Measurements from ENCODE around the gene FBXO27. TPM values are rescaled to one million over a fixed set of nuclear protein-coding genes. Genes with fewer than 3 reads are reported as not detected.
A peak's percentile ranks its signal among the peaks of the same experiment; 100 is the strongest.
"Not testable (repeated sequence)": the region's sequence is repeated elsewhere in the genome, so short reads cannot be mapped to it uniquely, and the experiment has no call there.

FBXO27 gene
- total RNA-seq, 1 donor from 2014 or later: 7.4 TPM

GRCh38 chr19:39003188-39003587 is 29.2 kb downstream of the FBXO27 start:
- no peak overlapping the region for H3K27ac Mint-ChIP-seq (ENCODE audit: unreplicated experiment)
- H3K27me3 Mint-ChIP-seq (ENCODE audit: low read depth): peaks cover 9% of the 10 kb centered on the region
- no peaks in the 10 kb centered on the region for H3K9me3 Mint-ChIP-seq (ENCODE audit: low read depth)
- no peak for DNase-seq (ENCODE audit: low spot score)
- TF ChIP-seq CTCF (IDR thresholded peaks at IDR 0.05): no peak
- H3K4me3 Mint-ChIP-seq (ENCODE audit: unreplicated experiment): no peak overlapping the region
- H3K4me1 Mint-ChIP-seq (ENCODE audit: low read depth): peaks cover 5% of the 10 kb centered on the region
- no peaks in the 10 kb centered on the region for H3K36me3 Mint-ChIP-seq (ENCODE audit: low read depth)

GRCh38 chr19:39001041-39001440 is 31.3 kb downstream of the FBXO27 start:
- no peak overlapping the region for H3K27ac Mint-ChIP-seq (ENCODE audit: unreplicated experiment)
- H3K4me3 Mint-ChIP-seq (ENCODE audit: unreplicated experiment): no peak overlapping the region
- H3K4me1 Mint-ChIP-seq (ENCODE audit: low read depth): peaks cover 5% of the 10 kb centered on the region
- no peaks in the 10 kb centered on the region for H3K36me3 Mint-ChIP-seq (ENCODE audit: low read depth)
- TF ChIP-seq CTCF (IDR thresholded peaks at IDR 0.05): no peak
- H3K9me3 Mint-ChIP-seq (ENCODE audit: low read depth): no peaks in the 10 kb centered on the region
- H3K27me3 Mint-ChIP-seq (ENCODE audit: low read depth): peaks cover 3% of the 10 kb centered on the region
- DNase-seq (ENCODE audit: low spot score): no peak

- DNase-seq (ENCODE audit: low spot score); H3K27me3 Mint-ChIP-seq (ENCODE audit: low read depth); H3K9me3 Mint-ChIP-seq (ENCODE audit: low read depth); H3K4me3 Mint-ChIP-seq (ENCODE audit: unreplicated experiment); H3K36me3 Mint-ChIP-seq (ENCODE audit: low read depth); H3K4me1 Mint-ChIP-seq (ENCODE audit: low read depth); H3K27ac Mint-ChIP-seq (ENCODE audit: unreplicated experiment): not testable (repeated sequence)
These were observed 34.8 kb downstream of the FBXO27 start for GRCh38 chr19:38997576-38997975.

- TF ChIP-seq CTCF (IDR thresholded peaks at IDR 0.05): no peak
- H3K4me1 Mint-ChIP-seq (ENCODE audit: low read depth): peaks cover 31% of the 10 kb centered on the region
- H3K27ac Mint-ChIP-seq (ENCODE audit: unreplicated experiment): peak overlapping the region; percentile 41
- H3K9me3 Mint-ChIP-seq (ENCODE audit: low read depth): no peaks in the 10 kb centered on the region
- H3K36me3 Mint-ChIP-seq (ENCODE audit: low read depth): no peaks in the 10 kb centered on the region
- no peaks in the 10 kb centered on the region for H3K27me3 Mint-ChIP-seq (ENCODE audit: low read depth)
- H3K4me3 Mint-ChIP-seq (ENCODE audit: unreplicated experiment): no peak overlapping the region
- no peak for DNase-seq (ENCODE audit: low spot score)
These were observed 39.1 kb downstream of the FBXO27 start for GRCh38 chr19:38993271-38993670.

- Mint-ChIP-seq H3K27ac (ENCODE audit: unreplicated experiment) (no peak overlapping the region), H3K9me3 (ENCODE audit: low read depth) (no peaks in the 10 kb centered on the region), H3K4me1 (ENCODE audit: low read depth) (peaks cover 31% of the 10 kb centered on the region), H3K36me3 (ENCODE audit: low read depth) (no peaks in the 10 kb centered on the region), H3K27me3 (ENCODE audit: low read depth) (no peaks in the 10 kb centered on the region), H3K4me3 (ENCODE audit: unreplicated experiment) (no peak overlapping the region)
- no peak for DNase-seq (ENCODE audit: low spot score)
- TF ChIP-seq CTCF (IDR thresholded peaks at IDR 0.05): no peak
These were observed 41.2 kb downstream of the FBXO27 start for GRCh38 chr19:38990949-38991697.

- not testable (repeated sequence) for H3K27me3 Mint-ChIP-seq (ENCODE audit: low read depth); DNase-seq (ENCODE audit: low spot score); H3K4me3 Mint-ChIP-seq (ENCODE audit: unreplicated experiment); H3K36me3 Mint-ChIP-seq (ENCODE audit: low read depth); H3K9me3 Mint-ChIP-seq (ENCODE audit: low read depth)
- H3K27ac Mint-ChIP-seq (ENCODE audit: unreplicated experiment): peak overlapping the region; percentile 32
- H3K4me1 Mint-ChIP-seq (ENCODE audit: low read depth): peaks cover 31% of the 10 kb centered on the region
These were observed 42.7 kb downstream of the FBXO27 start for GRCh38 chr19:38989614-38990013.

Measured in chondrocyte (in vitro differentiated cells).